A673 (cell line): ENCODE measurements around the gene GPR78. TPM values are rescaled to one million over a fixed set of nuclear protein-coding genes. Genes with fewer than 3 reads are reported as not detected.

Experiments used
- BruUV-seq: library from RNA; stranded (reverse); fragments of 400-500 nt; replicated peaks from 2 replicates; lab custom pipeline; 2021; lab: Mats Ljungman, UMichigan
- CTCF ChIA-PET: fragments of 300-600 bp; sonication (Branson Sonifier 250); formaldehyde crosslinking; loops from one replicate; lab custom pipeline; 2022; ENCODE audit warnings: antibody characterized with exemption; lab: Charles Lee
- POLR2A ChIA-PET: fragments of 300-600 bp; sonication (Branson Sonifier 250); formaldehyde crosslinking; loops from one replicate; lab custom pipeline; 2022; ENCODE audit warnings: antibody characterized with exemption; ENCODE audit not compliant: low non-redundant PET; lab: Charles Lee
- DNase-seq: peaks from one replicate; pipeline ENCODE4 v3.0.0-alpha.2; 2015; ENCODE audit warnings: low spot score
- H3K27ac ChIP-seq: fragments of 200-600 bp; sonication (generic); 2 replicates; pipeline ENCODE4 v1.5.1; 2016; ENCODE audit warnings: mixed run types, low read depth, mild to moderate bottlenecking, mixed read lengths, antibody characterized with exemption, low read length; ENCODE audit not compliant: poor library complexity, severe bottlenecking
- H3K27me3 ChIP-seq: fragments of 200-600 bp; sonication (generic); replicated peaks from 2 replicates; pipeline ENCODE4 v1.6.1; 2017; ENCODE audit warnings: mixed run types, low read depth, mild to moderate bottlenecking, mixed read lengths, antibody characterized with exemption, low read length; ENCODE audit not compliant: insufficient read depth, poor library complexity
- H3K36me3 ChIP-seq: fragments of 200-600 bp; sonication (generic); 2 replicates; pipeline ENCODE4 v1.6.1; 2016; ENCODE audit warnings: mixed run types, mild to moderate bottlenecking, mixed read lengths, antibody characterized with exemption, low read length; ENCODE audit not compliant: insufficient read depth, poor library complexity, severe bottlenecking
- H3K4me1 ChIP-seq: fragments of 200-600 bp; sonication (generic); 2 replicates; pipeline ENCODE4 v1.6.1; 2017; ENCODE audit warnings: mixed run types, mild to moderate bottlenecking, mixed read lengths, antibody characterized with exemption, low read length; ENCODE audit not compliant: insufficient read depth, poor library complexity, severe bottlenecking
- H3K4me3 ChIP-seq: fragments of 200-600 bp; sonication (generic); 2 replicates; pipeline ENCODE4 v1.5.1; 2016; ENCODE audit warnings: low read depth, mixed run types, mild to moderate bottlenecking, mixed read lengths, low read length; ENCODE audit not compliant: poor library complexity, severe bottlenecking
- H3K9me3 ChIP-seq: fragments of 200-600 bp; sonication (generic); 2 replicates; pipeline ENCODE4 v1.6.1; 2016; ENCODE audit warnings: mixed run types, low read depth, mild to moderate bottlenecking, mixed read lengths, antibody characterized with exemption, low read length; ENCODE audit not compliant: poor library complexity, severe bottlenecking
- CTCF ChIP-seq: fragments of 300-800, 200-600 bp; sonication (generic); conservative IDR thresholded peaks from 2 replicates; pipeline ENCODE4 v1.5.1; 2017; ENCODE audit warnings: low read depth, mild to moderate bottlenecking, antibody characterized with exemption, low read length, moderate library complexity, mixed read lengths
- EZH2 ChIP-seq: fragments of 200-600 bp; sonication (generic); IDR thresholded peaks from 2 replicates; pipeline ENCODE4 v1.6.1; 2017; ENCODE audit warnings: borderline replicate concordance, low read depth, mild to moderate bottlenecking, mixed read lengths, antibody characterized with exemption, low read length; ENCODE audit not compliant: poor library complexity, severe bottlenecking
- intact Hi-C: fragments of 100-400 bp; cut with micrococcal nuclease; formaldehyde crosslinking; loops from one replicate; pipeline ENCODE4 v1.10.0; 2022; ENCODE audit not compliant: unreplicated experiment
- total RNA-seq: library from RNA; stranded (reverse); gene quantifications from 2 replicates; pipeline ENCODE4 v1.2.3, GENCODE V29; 2021

GPR78 gene
- total RNA-seq, 1 experiment from 2014 or later = not detected

GRCh38 chr4:8541981-8542715 is 38.0 kb upstream of the GPR78 start:
- intact Hi-C loops = no loop called here
- no TSS peak for BruUV-seq

GRCh38 chr4:8542776-8543525 is 37.2 kb upstream of the GPR78 start:
- Histone ChIP-seq H3K4me1 (no peaks in the 10 kb centered on the region), H3K4me3 (no peak overlapping the region), H3K9me3 (no peaks in the 10 kb centered on the region), H3K36me3 (no peaks in the 10 kb centered on the region), H3K27ac (no peak overlapping the region), H3K27me3 (peaks cover 6% of the 10 kb centered on the region)
- POLR2A ChIA-PET = no interaction called here
- no TSS peak for BruUV-seq
- CTCF ChIA-PET = no interaction called here
- no peak for DNase-seq
- TF ChIP-seq EZH2 = no peak
- TF ChIP-seq CTCF = no peak
- intact Hi-C loops = no loop called here

More at GRCh38 chr4:8541981-8542715, 38.0 kb upstream of the GPR78 start:
- POLR2A ChIA-PET = no interaction called here
- H3K4me3 ChIP-seq = no peak overlapping the region
- no peak overlapping the region for H3K27ac ChIP-seq
- DNase-seq = no peak
- no peaks in the 10 kb centered on the region for H3K4me1 ChIP-seq
- H3K27me3 ChIP-seq = peaks cover 6% of the 10 kb centered on the region
- TF ChIP-seq CTCF (no peak), EZH2 (no peak)
- H3K36me3 ChIP-seq = no peaks in the 10 kb centered on the region
- no peaks in the 10 kb centered on the region for H3K9me3 ChIP-seq
- CTCF ChIA-PET = no interaction called here

- no peak overlapping the region for H3K4me3 ChIP-seq
- H3K27me3 ChIP-seq = peaks cover 6% of the 10 kb centered on the region
- no peaks in the 10 kb centered on the region for H3K9me3 ChIP-seq
- H3K4me1 ChIP-seq = no peaks in the 10 kb centered on the region
- H3K36me3 ChIP-seq = no peaks in the 10 kb centered on the region
- CTCF ChIA-PET = no interaction called here
- TF ChIP-seq EZH2 (no peak), CTCF (no peak)
- H3K27ac ChIP-seq = no peak overlapping the region
- intact Hi-C loops = no loop called here
- no TSS peak for BruUV-seq
- DNase-seq = no peak
- POLR2A ChIA-PET = no interaction called here
Observed at GRCh38 chr4:8543623-8544022, 36.6 kb upstream of the GPR78 start.
